Activated T-cell treated with anti-CD3 and anti-CD28 coated beads, Interleukin-2, amount 50 U/mL, for 72 hours (primary cell): ENCODE results near the gene UBE2E2. TPM values are rescaled to one million over a fixed set of nuclear protein-coding genes. Genes with fewer than 3 reads are reported as not detected.

Experiments
- ATAC-seq, 2 donors: fragments of 150-1000 bp; cut with Tn5 transposase; replicated peaks in 1 of 2; 2 replicates each; pipeline ENCODE4 v1.10.0; 2021; ENCODE audit warnings: moderate library complexity in 2 of 2, mild to moderate bottlenecking in 1 of 2
- DNase-seq, 2 donors: peaks; one replicate each; pipeline ENCODE4 v3.0.0; 2021 to 2022; ENCODE audit warnings: mixed read lengths in 1 of 2
- H3K27ac Mint-ChIP-seq: one replicate; pipeline ENCODE4 v1.8.0; 2022; ENCODE audit warnings: mild to moderate bottlenecking, moderate library complexity, mixed read lengths
- H3K27me3 Mint-ChIP-seq: one replicate; pipeline ENCODE4 v1.8.0; 2022; ENCODE audit warnings: low read depth, mixed read lengths
- H3K36me3 Mint-ChIP-seq, 2 donors: one replicate each; pipeline ENCODE4 v1.8.0; 2022; ENCODE audit warnings: mixed read lengths in 2 of 2, mild to moderate bottlenecking in 1 of 2; ENCODE audit not compliant: insufficient read depth in 2 of 2
- H3K4me1 Mint-ChIP-seq: one replicate; pipeline ENCODE4 v1.8.0; 2022; ENCODE audit warnings: low read depth, mixed read lengths
- H3K4me3 Mint-ChIP-seq, 2 donors: one replicate each; pipeline ENCODE4 v1.8.0; 2022; ENCODE audit warnings: mild to moderate bottlenecking in 2 of 2, mixed read lengths in 2 of 2, moderate library complexity in 2 of 2
- H3K9me3 Mint-ChIP-seq, 2 donors: one replicate each; pipeline ENCODE4 v1.8.0; 2022; ENCODE audit warnings: mixed read lengths in 2 of 2
- total RNA-seq, 2 donors: library from RNA; stranded (reverse); gene quantifications; one replicate each; pipeline ENCODE4 v1.2.3, GENCODE V29; 2022

UBE2E2 gene
- total RNA-seq, 2 donors from 2014 or later, result 11.8 to 11.9 TPM

- DNase-seq (no peak), ATAC-seq (no peak)
- Mint-ChIP-seq H3K4me1 (peaks cover 6% of the 10 kb centered on the region), H3K27ac (no peak overlapping the region), H3K27me3 (no peaks in the 10 kb centered on the region), H3K4me3 (no peak overlapping the region), H3K36me3 (peaks cover 1 to 2% of the 10 kb centered on the region in 2 donors), H3K9me3 (peaks cover 2 to 4% of the 10 kb centered on the region in 2 donors)
These were observed 74.0 kb downstream of the UBE2E2 start for GRCh38 chr3:23276913-23277658.

- peaks cover 1% of the 10 kb centered on the region for H3K4me1 Mint-ChIP-seq
- no peak overlapping the region for H3K4me3 Mint-ChIP-seq
- DNase-seq (no peak), ATAC-seq (no peak)
- no peak overlapping the region for H3K27ac Mint-ChIP-seq
- peaks cover 0 to under 1% of the 10 kb centered on the region in 2 donors for H3K9me3 Mint-ChIP-seq
- no peaks in the 10 kb centered on the region for H3K36me3 Mint-ChIP-seq
- H3K27me3 Mint-ChIP-seq, result no peaks in the 10 kb centered on the region
These were observed 74.6 kb downstream of the UBE2E2 start for GRCh38 chr3:23277688-23278087.

GRCh38 chr3:23283625-23284024, 80.5 kb downstream of the UBE2E2 start:
- H3K9me3 Mint-ChIP-seq, result peaks cover 6 to 8% of the 10 kb centered on the region in 2 donors
- ATAC-seq (no peak), DNase-seq (no peak)
- H3K27me3 Mint-ChIP-seq, result no peaks in the 10 kb centered on the region
- no peaks in the 10 kb centered on the region for H3K4me1 Mint-ChIP-seq
- no peak overlapping the region for H3K27ac Mint-ChIP-seq
- no peak overlapping the region for H3K4me3 Mint-ChIP-seq
- peaks cover 2 to 11% of the 10 kb centered on the region in 2 donors for H3K36me3 Mint-ChIP-seq

GRCh38 chr3:23288286-23288685, 85.2 kb downstream of the UBE2E2 start:
- ATAC-seq (no peak), DNase-seq (no peak)
- H3K36me3 Mint-ChIP-seq, result peaks cover 2 to 11% of the 10 kb centered on the region in 2 donors
- H3K4me1 Mint-ChIP-seq, result no peaks in the 10 kb centered on the region
- no peak overlapping the region for H3K27ac Mint-ChIP-seq
- H3K27me3 Mint-ChIP-seq, result no peaks in the 10 kb centered on the region
- peaks cover 6 to 8% of the 10 kb centered on the region in 2 donors for H3K9me3 Mint-ChIP-seq
- no peak overlapping the region for H3K4me3 Mint-ChIP-seq

DNA sequence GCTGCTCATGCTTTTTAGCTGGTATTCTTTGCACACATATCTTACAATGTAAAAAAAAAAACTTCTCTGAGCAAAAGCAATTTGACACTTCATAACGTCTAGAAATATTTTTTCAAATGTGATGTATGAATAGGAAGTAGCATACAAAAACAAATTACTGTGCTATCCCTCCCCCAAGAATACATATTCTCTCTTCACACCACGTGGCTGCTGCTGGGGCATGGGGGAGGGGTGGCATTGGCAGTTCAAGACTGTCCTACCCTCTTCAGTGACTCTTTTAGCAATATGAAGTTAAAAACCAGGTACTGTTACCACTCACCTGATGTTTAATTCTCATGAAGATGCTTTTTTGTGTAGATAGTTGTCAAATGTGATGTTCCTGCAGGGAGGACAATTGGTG, 85.6 kb downstream of the UBE2E2 start:
- no peak for ATAC-seq
- Mint-ChIP-seq H3K27ac (no peak overlapping the region), H3K4me3 (no peak overlapping the region)

GRCh38 chr3:23292432-23292831, 89.3 kb downstream of the UBE2E2 start:
- peaks cover 2 to 5% of the 10 kb centered on the region in 2 donors for H3K36me3 Mint-ChIP-seq
- DNase-seq (no peak), ATAC-seq (no peak)
- no peak overlapping the region for H3K4me3 Mint-ChIP-seq
- no peak overlapping the region for H3K27ac Mint-ChIP-seq
- peaks cover 3 to 4% of the 10 kb centered on the region in 2 donors for H3K9me3 Mint-ChIP-seq
- H3K27me3 Mint-ChIP-seq, result no peaks in the 10 kb centered on the region
- no peaks in the 10 kb centered on the region for H3K4me1 Mint-ChIP-seq

More for the DNA sequence above, 85.6 kb downstream of the UBE2E2 start:
- Mint-ChIP-seq H3K36me3 (peaks cover 2 to 11% of the 10 kb centered on the region in 2 donors), H3K9me3 (peaks cover 6 to 8% of the 10 kb centered on the region in 2 donors), H3K4me1 (no peaks in the 10 kb centered on the region), H3K27me3 (no peaks in the 10 kb centered on the region)
- DNase-seq, result no peak

DNA sequence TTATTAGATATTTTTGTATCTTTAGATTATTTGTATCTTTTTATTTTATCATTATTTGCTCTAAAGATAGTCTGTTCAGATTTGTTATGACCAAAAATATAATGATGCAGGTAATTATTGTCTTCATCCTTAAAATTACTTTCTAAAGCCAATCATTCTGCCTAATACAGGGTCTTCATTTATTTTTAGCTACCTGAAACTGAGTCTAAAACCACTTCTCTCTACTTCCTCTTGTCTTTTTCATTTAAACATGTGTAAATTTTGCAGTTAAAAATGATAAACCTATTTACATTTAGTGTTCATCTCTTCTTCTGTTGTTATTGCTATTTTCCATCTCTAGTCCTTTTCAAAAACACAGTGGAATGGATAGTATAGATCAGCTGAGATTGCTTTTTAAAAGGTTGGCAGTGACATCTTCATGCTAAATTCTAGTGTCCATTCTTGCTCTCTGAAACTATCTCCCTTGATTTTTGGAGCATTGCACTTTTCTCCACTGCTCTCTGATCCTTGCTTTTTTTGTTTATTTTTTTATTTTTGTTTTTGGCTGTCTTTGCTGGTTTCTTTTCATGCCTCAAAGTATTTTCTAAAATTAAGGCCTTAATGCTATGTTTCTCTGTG, 91.8 kb downstream of the UBE2E2 start:
- peaks cover 0 to 3% of the 10 kb centered on the region in 2 donors for H3K9me3 Mint-ChIP-seq
- H3K4me1 Mint-ChIP-seq, result no peaks in the 10 kb centered on the region
- no peak overlapping the region for H3K4me3 Mint-ChIP-seq
- H3K36me3 Mint-ChIP-seq, result peaks cover 0 to 3% of the 10 kb centered on the region in 2 donors
- no peak overlapping the region for H3K27ac Mint-ChIP-seq
- ATAC-seq (no peak), DNase-seq (no peak)
- H3K27me3 Mint-ChIP-seq, result no peaks in the 10 kb centered on the region

DNA sequence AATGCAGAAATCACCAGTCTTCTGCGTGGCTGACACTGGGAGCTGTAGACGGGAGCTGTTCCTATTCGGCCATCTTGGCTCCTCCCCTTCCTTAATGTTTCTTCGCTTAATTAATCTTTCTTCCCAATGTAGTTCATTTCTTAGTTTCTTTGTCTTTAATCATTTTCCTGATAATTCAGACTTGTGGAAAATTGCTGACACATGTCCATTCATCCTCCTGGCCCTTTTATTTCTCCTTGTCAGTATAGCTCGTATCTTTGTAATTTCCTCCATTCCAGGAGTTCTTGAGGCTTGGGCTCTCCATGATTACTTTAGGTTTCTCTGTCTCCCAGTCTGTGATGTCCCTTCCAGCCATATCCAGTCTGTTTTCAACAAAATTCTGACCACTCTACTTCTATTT, 98.7 kb downstream of the UBE2E2 start:
- Mint-ChIP-seq H3K4me1 (no peaks in the 10 kb centered on the region), H3K36me3 (peaks cover 2 to 6% of the 10 kb centered on the region in 2 donors), H3K9me3 (peaks cover 2 to 7% of the 10 kb centered on the region in 2 donors), H3K27ac (no peak overlapping the region), H3K4me3 (no peak overlapping the region), H3K27me3 (no peaks in the 10 kb centered on the region)
- no peak for DNase-seq
- no peak for ATAC-seq

GRCh38 chr3:23302271-23302670, 99.1 kb downstream of the UBE2E2 start:
- H3K36me3 Mint-ChIP-seq, result peaks cover 2 to 6% of the 10 kb centered on the region in 2 donors
- DNase-seq, result no peak
- no peak overlapping the region for H3K27ac Mint-ChIP-seq
- no peaks in the 10 kb centered on the region for H3K4me1 Mint-ChIP-seq
- H3K9me3 Mint-ChIP-seq, result peaks cover 2 to 7% of the 10 kb centered on the region in 2 donors
- no peak for ATAC-seq
- no peaks in the 10 kb centered on the region for H3K27me3 Mint-ChIP-seq
- H3K4me3 Mint-ChIP-seq, result no peak overlapping the region

DNA sequence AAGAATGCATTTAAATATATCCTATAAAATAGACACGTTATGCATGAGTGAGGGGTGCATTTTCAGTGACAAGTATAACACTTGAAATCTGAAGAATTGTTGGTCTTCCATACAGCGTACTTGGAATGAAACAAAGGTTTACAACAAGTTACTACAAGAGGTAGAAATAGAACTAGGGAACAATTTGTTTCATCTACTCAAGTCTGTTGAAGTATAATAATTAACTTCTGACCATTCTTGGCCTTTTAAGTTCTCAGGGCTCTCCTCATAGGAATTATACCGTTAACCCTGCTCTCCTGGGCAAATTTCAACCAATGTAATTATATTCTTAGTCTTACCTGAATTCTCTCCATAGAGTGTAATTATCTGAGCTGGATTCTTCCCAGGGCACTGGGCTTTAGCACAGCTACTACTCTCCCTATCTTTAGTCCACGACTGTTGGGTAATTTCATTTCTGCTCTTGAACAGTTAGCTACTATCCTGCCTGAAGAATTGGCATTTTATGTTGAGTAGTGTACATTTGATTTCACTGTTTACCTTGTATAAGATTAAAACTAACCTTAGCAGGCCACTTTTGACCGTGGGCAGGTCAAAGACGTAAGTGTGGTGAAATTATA, 100.6 kb downstream of the UBE2E2 start:
- H3K27ac Mint-ChIP-seq, result no peak overlapping the region
- peaks cover 2 to 7% of the 10 kb centered on the region in 2 donors for H3K9me3 Mint-ChIP-seq
- no peak for DNase-seq
- H3K4me1 Mint-ChIP-seq, result no peaks in the 10 kb centered on the region
- no peak for ATAC-seq
- no peaks in the 10 kb centered on the region for H3K27me3 Mint-ChIP-seq
- peaks cover 2 to 6% of the 10 kb centered on the region in 2 donors for H3K36me3 Mint-ChIP-seq
- no peak overlapping the region for H3K4me3 Mint-ChIP-seq

DNA sequence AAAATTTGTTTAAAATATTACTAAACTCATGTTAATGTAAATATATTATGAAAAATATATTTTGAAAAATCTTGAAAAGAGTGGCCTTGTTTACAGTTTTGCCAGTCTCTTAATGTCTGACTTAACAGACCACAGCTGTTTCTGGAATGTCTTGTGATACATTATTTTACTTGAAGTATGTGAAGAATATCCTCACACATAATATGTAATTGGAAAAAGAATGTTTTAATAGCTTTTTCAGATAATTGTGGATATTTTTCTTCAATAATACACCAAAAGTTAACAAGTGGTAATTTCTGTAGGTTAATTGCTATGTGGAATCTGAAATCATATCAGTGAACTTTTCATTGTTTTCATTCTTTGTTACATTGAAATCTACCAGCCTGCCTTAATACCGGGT, 101.3 kb downstream of the UBE2E2 start:
- H3K36me3 Mint-ChIP-seq, result peaks cover 2 to 3% of the 10 kb centered on the region in 2 donors
- H3K27me3 Mint-ChIP-seq, result no peaks in the 10 kb centered on the region
- DNase-seq (no peak), ATAC-seq (no peak)
- H3K4me3 Mint-ChIP-seq, result no peak overlapping the region
- H3K27ac Mint-ChIP-seq, result no peak overlapping the region
- no peaks in the 10 kb centered on the region for H3K4me1 Mint-ChIP-seq
- peaks cover 2 to 4% of the 10 kb centered on the region in 2 donors for H3K9me3 Mint-ChIP-seq

DNA sequence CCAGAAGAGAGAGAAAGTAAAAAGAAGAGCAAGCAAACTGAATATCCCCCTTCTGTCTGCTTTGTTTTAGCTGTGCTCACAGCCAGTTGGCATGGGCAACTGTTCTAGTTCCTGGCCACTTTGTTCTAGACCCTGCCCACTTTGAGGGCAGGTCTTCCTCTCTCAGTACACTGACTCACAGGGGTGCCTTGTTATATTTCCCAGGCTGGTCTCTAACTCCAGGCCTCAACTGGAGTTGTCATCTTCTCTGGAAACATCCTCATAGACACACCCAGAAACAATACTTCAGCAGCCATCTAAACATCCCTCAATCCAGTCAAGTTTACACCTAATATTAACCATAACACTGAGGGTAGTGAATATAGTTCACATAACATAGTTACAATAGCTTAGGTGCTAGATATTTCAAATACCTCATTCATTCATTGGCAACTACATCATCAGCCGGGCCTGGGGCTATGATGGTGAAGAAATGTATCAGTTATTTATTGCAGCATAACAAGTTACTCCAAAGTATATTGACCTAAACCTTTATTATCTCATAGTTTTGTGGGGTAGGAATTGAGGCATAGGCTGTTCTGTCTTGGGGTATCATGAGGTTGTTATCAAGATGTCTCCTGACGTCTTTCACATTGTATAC, 106.0 kb downstream of the UBE2E2 start:
- Mint-ChIP-seq H3K4me3 (no peak overlapping the region), H3K36me3 (peaks cover 0 to 6% of the 10 kb centered on the region in 2 donors), H3K27me3 (no peaks in the 10 kb centered on the region), H3K27ac (no peak overlapping the region), H3K4me1 (no peaks in the 10 kb centered on the region), H3K9me3 (peaks cover 2% of the 10 kb centered on the region in 2 donors)
- DNase-seq, result no peak
- ATAC-seq, result no peak

- H3K9me3 Mint-ChIP-seq, result peaks cover 2 to 4% of the 10 kb centered on the region in 2 donors
- DNase-seq, result no peak
- H3K4me3 Mint-ChIP-seq, result no peak overlapping the region
- no peaks in the 10 kb centered on the region for H3K27me3 Mint-ChIP-seq
- H3K27ac Mint-ChIP-seq, result no peak overlapping the region
- peaks cover 0 to 14% of the 10 kb centered on the region in 2 donors for H3K36me3 Mint-ChIP-seq
- no peak for ATAC-seq
- H3K4me1 Mint-ChIP-seq, result peaks cover 11% of the 10 kb centered on the region
These were observed 109.7 kb downstream of the UBE2E2 start for GRCh38 chr3:23312866-23313265.
